Ovary (tissue), 9 donors: ENCODE measurements around the gene SH3BGR. TPM values are rescaled to one million over a fixed set of nuclear protein-coding genes. Genes with fewer than 3 reads are reported as not detected.
"Not testable (repeated sequence)": the region's sequence is repeated elsewhere in the genome, so short reads cannot be mapped to it uniquely, and the experiment has no call there.

Experiments used
- DNase-seq, 5 donors: peaks; one replicate each; pipeline ENCODE4 v3.0.0-alpha.2; 2019 to 2020
- H3K27ac ChIP-seq, 2 donors: fragments of 200-600 bp; one replicate each; pipeline versions ENCODE4 v1.5.1 to v1.8.0; 2019 to 2022
- H3K27me3 ChIP-seq: fragments of 200-600 bp; one replicate; pipeline ENCODE4 v1.8.0; 2022
- H3K36me3 ChIP-seq: fragments of 200-600 bp; sonication (generic); one replicate; pipeline ENCODE4 v1.5.1; 2019
- H3K4me1 ChIP-seq: one replicate; pipeline ENCODE4 v1.8.1; 2013; ENCODE audit warnings: mild to moderate bottlenecking, moderate library complexity; ENCODE audit not compliant: insufficient read depth
- H3K4me3 ChIP-seq: fragments of 200-600 bp; sonication (generic); one replicate; pipeline ENCODE4 v1.5.1; 2017
- H3K9me3 ChIP-seq, 2 donors: fragments of 200-600 bp in 1 of 2; sonication (generic) in 1 of 2; one replicate each; pipeline versions ENCODE4 v1.5.1 to v1.8.1; 2013 to 2019; ENCODE audit warnings: mild to moderate bottlenecking in 1 of 2, moderate library complexity in 1 of 2
- EP300 ChIP-seq: sonication (generic); formaldehyde crosslinking; IDR thresholded peaks from one replicate; pipeline ENCODE4 v1.6.1; 2017; ENCODE audit warnings: antibody characterized with exemption
- POLR2A ChIP-seq: fragments of 450-650 bp; IDR thresholded peaks from one replicate; pipeline ENCODE4 v1.6.1; 2017; ENCODE audit warnings: antibody characterized with exemption, mild to moderate bottlenecking, moderate library complexity
- WGBS, 3 donors: extraction: QIAGEN DNeasy Blood & Tissue Kit in 1 of 3; methylation state at CpG; one replicate each; pipeline versions ENCODE4 v1.1.5 to v1.1.7; 2013 to 2017; 5-methylcytosine and 5-hydroxymethylcytosine counted together
- intact Hi-C, 4 donors: fragments of 100-400 bp; cut with DNase I; formaldehyde crosslinking; loops; one replicate each; pipeline versions ENCODE4 v1.11.0 to v1.15.1; 2022 to 2023
- polyA plus RNA-seq, 2 donors: library from polyadenylated mRNA; stranded (reverse); fragments of 200-250 nt in 1 of 2; fragments of 350-450 nt in 1 of 2; fragmentation: Illumina TruSeq in 1 of 2; extraction: RNeasy Lipid Tissue Mini Kit (QIAGEN cat#74804) in 1 of 2; gene quantifications; one replicate each; pipeline ENCODE4 v1.2.3, GENCODE V29; 2013 to 2014
- total RNA-seq, 7 donors: library from RNA; depleted of rRNA in 2 of 7; stranded (reverse); fragments of >200 nt in 2 of 7; fragmentation: NEBNext Ultra II Directional in 3 of 7; extraction: Animal tissue kit (Norgen Biotek cat#: 25700) in 3 of 7; gene quantifications; one replicate each; pipeline versions ENCODE4 v1.1.0 to v1.2.4, GENCODE V29; 2016 to 2023
- TF ChIP-seq, protein P1 (sequence below), 3 donors: fragments of 450-650 bp in 2 of 3; fragments of 200-600 bp in 1 of 3; IDR thresholded peaks; one replicate each; pipeline versions ENCODE4 v1.5.1 to v1.8.0; 2016 to 2022; ENCODE audit warnings: antibody characterized with exemption in 3 of 3, mild to moderate bottlenecking in 1 of 3
- donor health status: DM: no; HTN: no; CAD: no; lungs with moderate emphysema.
- donor health status: DM: no; HTN: no; CAD: no.
- donor health status: Bipolar disorder and iron deficiency.
- donor health status: DM: yes; HTN: yes; CAD: no.
- donor health status: DM: no; HTN: no; CAD: no.
- donor health status: DM: yes; HTN: yes; CAD: no.

The SH3BGR gene
- total and polyA plus RNA-seq, 9 donors = 1.1 to 16.2 (median 3.0) TPM

GRCh38 chr21:39536835-39537234 lies 85.1 kb downstream of the SH3BGR start:
- intact Hi-C loops = no loop called here
- Histone ChIP-seq H3K27ac (no peak overlapping the region), H3K36me3 (no peaks in the 10 kb centered on the region), H3K27me3 (no peaks in the 10 kb centered on the region), H3K4me1 (no peaks in the 10 kb centered on the region), H3K9me3 (no peaks in the 10 kb centered on the region), H3K4me3 (no peak overlapping the region)
- WGBS, 3 donors = 80 to 89% (median 88%) methylated on average over 6 of the region's 6 CpGs
- no peak for DNase-seq
- TF ChIP-seq EP300 (no peak), POLR2A (no peak)
- TF ChIP-seq, protein P1, sequence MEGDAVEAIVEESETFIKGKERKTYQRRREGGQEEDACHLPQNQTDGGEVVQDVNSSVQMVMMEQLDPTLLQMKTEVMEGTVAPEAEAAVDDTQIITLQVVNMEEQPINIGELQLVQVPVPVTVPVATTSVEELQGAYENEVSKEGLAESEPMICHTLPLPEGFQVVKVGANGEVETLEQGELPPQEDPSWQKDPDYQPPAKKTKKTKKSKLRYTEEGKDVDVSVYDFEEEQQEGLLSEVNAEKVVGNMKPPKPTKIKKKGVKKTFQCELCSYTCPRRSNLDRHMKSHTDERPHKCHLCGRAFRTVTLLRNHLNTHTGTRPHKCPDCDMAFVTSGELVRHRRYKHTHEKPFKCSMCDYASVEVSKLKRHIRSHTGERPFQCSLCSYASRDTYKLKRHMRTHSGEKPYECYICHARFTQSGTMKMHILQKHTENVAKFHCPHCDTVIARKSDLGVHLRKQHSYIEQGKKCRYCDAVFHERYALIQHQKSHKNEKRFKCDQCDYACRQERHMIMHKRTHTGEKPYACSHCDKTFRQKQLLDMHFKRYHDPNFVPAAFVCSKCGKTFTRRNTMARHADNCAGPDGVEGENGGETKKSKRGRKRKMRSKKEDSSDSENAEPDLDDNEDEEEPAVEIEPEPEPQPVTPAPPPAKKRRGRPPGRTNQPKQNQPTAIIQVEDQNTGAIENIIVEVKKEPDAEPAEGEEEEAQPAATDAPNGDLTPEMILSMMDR (IDR thresholded peaks at IDR 0.05) = no peak

- TF ChIP-seq EP300 (no peak), POLR2A (no peak)
- TF ChIP-seq, protein P1 (IDR thresholded peaks at IDR 0.05) = no peak
- Histone ChIP-seq H3K4me3 (no peak overlapping the region), H3K27me3 (no peaks in the 10 kb centered on the region), H3K36me3 (no peaks in the 10 kb centered on the region), H3K9me3 (no peaks in the 10 kb centered on the region), H3K4me1 (no peaks in the 10 kb centered on the region), H3K27ac (no peak overlapping the region)
- intact Hi-C loops = no loop called here
- no peak for DNase-seq
- 7 to 27% (median 16%) methylated on average over 1 of the region's 1 CpG for WGBS, 3 donors
Observed at GRCh38 chr21:39537571-39537970, 85.8 kb downstream of the SH3BGR start.

DNA sequence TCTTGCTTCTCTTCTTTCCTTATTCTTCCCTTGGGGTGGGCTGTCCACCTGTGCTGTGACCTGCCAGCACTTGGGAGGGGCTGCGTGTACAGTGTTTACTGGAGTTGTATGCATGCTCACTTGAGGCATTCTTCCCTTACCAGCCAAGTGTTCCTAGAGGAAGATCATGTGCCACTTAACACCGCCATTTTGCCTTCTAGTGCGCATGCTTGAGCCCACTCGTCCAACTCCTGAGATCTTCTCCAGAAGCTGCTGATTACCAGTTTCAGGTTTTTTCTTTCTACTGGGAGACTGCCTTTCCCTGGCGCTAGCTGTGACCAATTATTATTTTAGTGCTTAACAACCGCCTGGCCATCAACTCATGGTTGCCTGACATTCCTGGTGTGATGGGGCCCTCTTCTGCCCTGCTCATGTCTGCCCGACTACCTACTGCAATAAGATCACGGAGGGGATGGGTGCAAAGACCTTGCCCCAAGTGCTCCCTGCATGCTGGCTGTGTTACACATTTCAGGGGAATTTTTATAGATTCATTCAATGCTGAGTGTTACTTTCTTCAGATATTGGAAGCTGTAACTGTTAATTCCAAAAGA lies 86.8 kb downstream of the SH3BGR start:
- 85 to 86% (median 85%) methylated on average over 8 of the region's 8 CpGs for WGBS, 3 donors
- intact Hi-C loops = no loop called here
- H3K9me3 ChIP-seq = no peaks in the 10 kb centered on the region
- TF ChIP-seq EP300 = no peak
- TF ChIP-seq, protein P1 (IDR thresholded peaks at IDR 0.05) = no peak
- TF ChIP-seq POLR2A = no peak
- H3K4me1 ChIP-seq = no peaks in the 10 kb centered on the region
- H3K27ac ChIP-seq = no peak overlapping the region
- H3K36me3 ChIP-seq = no peaks in the 10 kb centered on the region
- H3K4me3 ChIP-seq = no peak overlapping the region
- H3K27me3 ChIP-seq = no peaks in the 10 kb centered on the region
- DNase-seq = no peak

DNA sequence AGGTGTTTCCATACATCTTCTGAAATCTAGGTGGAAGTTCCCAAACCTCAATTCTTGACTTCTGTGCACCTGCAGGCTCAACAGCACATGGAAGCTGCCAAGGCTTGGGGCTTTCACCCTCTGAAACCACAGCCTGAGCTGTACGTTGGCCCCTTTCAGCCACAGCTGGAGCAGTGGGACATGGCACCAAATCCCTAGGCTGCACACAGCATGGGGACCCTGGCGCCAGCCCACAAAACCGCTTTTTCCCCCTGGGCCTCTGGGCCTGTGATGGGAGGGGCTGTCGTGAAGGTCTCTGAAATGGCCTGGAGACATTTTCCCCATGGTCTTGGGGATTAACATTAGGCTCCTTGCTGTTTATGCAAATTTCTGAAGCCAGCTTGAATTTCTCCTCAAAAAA lies 88.6 kb downstream of the SH3BGR start:
- H3K9me3 ChIP-seq, H3K27ac ChIP-seq, DNase-seq, H3K27me3 ChIP-seq, H3K36me3 ChIP-seq, H3K4me3 ChIP-seq, H3K4me1 ChIP-seq, intact Hi-C loops: not testable (repeated sequence)
- 86 to 88% (median 87%) methylated on average over 4 of the region's 4 CpGs for WGBS, 3 donors

GRCh38 chr21:39542736-39543135 lies 91.0 kb downstream of the SH3BGR start:
- intact Hi-C loops = no loop called here
- TF ChIP-seq, protein P1 (IDR thresholded peaks at IDR 0.05) = no peak
- TF ChIP-seq EP300 (no peak), POLR2A (no peak)
- Histone ChIP-seq H3K27ac (no peak overlapping the region), H3K4me3 (no peak overlapping the region), H3K4me1 (no peaks in the 10 kb centered on the region), H3K27me3 (no peaks in the 10 kb centered on the region), H3K9me3 (no peaks in the 10 kb centered on the region), H3K36me3 (no peaks in the 10 kb centered on the region)
- WGBS, 3 donors = 63 to 76% (median 63%) methylated on average over 5 of the region's 5 CpGs
- no peak for DNase-seq
